HG03378 (cell line): Measurements from ENCODE around the gene ZBP1.

Source experiments
- ATAC-seq: cut with Tn5 transposase; IDR thresholded peaks from one replicate; pipeline ENCODE4 v1.9.1; 2021; ENCODE audit warnings: mild to moderate bottlenecking, moderate library complexity; ENCODE audit not compliant: unreplicated experiment

ZBP1 gene

GRCh38 chr20:57576617-57577550, 43.3 kb downstream of the ZBP1 start:
- no peak for ATAC-seq

GRCh38 chr20:57576002-57576401, 44.2 kb downstream of the ZBP1 start:
- no peak for ATAC-seq

GRCh38 chr20:57574954-57575353, 45.3 kb downstream of the ZBP1 start:
- ATAC-seq: no peak

GRCh38 chr20:57573894-57574293, 46.3 kb downstream of the ZBP1 start:
- no peak for ATAC-seq

GRCh38 chr20:57573242-57573641, 47.0 kb downstream of the ZBP1 start:
- no peak for ATAC-seq

GRCh38 chr20:57571782-57572416, 48.3 kb downstream of the ZBP1 start:
- no peak for ATAC-seq

DNA sequence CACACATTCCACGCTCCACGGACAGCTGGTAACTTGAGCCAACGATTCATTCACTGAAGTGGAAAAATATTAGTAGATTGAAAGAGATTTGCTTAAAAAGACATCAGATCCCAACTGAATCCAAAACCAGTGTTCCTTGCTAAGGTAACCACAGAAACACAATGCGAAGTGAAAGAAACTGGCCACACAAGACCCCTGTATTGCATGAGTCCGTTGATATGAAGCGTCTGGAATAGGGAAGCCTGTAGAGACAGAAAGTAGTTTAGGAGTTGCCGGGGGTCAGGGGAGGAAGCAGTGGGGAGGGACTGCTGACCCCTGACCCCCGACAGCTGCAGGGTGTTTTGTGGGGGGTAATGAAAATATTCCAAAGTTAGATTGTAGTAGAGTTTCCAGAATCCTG, 49.3 kb downstream of the ZBP1 start:
- ATAC-seq: no peak

DNA sequence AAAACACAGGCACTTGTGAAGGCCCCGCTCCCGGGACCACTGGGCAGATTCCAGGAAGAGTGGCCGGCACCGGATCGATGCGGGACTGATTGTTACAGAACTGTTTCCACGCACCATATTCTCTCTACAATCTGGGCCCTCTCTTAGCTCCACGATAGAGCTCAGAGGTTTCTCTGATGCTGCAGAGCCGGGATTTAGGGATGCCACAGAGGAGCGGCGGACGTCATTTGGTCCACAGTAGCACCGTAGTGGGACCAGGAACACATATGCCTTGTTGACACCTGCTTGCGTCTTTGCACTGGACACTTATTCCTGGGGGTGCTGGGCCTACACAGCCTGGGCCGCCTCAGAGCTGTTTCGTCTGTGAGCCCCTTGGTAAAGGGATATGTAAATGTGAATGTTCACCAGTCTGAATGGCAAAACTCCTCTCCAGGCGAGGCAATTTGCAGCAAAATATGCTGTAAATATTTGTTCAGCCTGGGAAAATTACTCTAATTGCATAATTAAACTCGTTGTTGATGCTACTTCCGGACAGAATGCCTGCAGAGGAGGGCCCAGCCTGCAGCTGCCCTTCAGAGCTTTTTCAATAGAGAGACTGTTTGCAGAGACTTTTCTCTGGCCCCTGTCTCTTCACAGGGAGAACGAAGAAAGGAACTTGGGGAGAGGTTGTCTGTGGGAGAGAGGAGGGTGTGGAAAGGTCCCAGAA, 49.9 kb downstream of the ZBP1 start:
- ATAC-seq: no peak

DNA sequence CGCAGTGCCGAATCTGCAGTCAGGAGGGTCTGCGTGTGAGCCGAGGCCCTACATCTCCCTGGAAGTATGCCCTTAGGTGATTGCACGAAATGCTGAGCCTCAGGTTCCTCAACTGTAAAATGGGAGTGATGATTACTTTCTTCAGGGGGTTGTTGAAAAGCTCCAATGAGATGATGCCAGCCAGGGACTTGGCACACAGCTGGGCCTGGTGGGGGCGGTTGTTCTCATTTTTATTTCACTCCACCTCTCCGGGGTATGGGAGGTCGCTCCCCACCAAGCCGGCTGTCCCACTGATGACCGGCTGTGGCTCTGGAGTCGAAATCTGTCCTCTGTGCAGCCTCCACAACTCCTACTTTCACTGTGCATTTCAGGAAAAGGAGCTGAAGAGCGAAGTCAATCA, 51.3 kb downstream of the ZBP1 start:
- ATAC-seq: no peak

DNA sequence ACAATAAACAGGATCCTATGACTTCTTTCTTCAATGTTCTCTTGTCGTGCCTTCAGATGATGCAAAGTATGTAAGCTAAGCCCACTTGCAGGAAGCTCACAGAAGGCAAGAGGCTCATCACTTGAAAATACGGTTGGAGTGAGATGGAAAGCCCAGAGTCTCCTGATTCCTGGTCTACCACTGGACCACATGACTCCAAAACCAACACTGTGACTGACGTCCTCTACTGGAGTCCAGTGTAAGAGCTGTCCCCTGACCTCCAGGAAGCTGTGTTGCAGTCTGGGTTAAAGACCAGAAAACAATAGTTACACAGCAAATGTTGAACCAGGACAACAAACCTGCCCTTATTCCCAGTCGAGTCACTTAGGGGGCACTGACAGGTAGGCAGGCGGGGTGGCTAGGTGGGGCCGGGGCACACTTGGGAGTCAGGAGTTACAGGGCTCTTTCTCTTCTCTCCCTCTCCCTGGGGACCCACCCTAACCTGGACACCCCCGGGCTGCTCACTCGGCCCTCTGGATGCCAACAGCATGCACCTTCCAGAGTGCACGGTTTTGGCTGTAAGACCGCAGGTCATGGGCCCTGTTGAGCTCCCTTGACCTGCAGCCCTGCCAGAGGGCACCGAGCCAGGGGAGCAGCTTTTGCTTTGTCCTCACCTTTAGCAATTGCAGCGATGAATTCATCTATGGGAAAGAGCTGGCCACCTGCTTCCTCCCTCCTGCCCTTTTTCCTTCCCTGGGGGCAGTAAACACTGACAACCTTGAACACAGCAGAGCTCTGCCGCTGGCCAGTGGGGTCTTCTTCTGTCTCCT, 51.9 kb downstream of the ZBP1 start:
- ATAC-seq: no peak

GRCh38 chr20:57567471-57568079, 52.7 kb downstream of the ZBP1 start:
- ATAC-seq: no peak

- no peak for ATAC-seq
Observed at GRCh38 chr20:57566803-57567459, 53.3 kb downstream of the ZBP1 start.

- ATAC-seq: no peak
Observed at GRCh38 chr20:57566399-57566798, 53.8 kb downstream of the ZBP1 start.

- ATAC-seq: no peak
Observed at GRCh38 chr20:57564951-57565642, 55.1 kb downstream of the ZBP1 start.

DNA sequence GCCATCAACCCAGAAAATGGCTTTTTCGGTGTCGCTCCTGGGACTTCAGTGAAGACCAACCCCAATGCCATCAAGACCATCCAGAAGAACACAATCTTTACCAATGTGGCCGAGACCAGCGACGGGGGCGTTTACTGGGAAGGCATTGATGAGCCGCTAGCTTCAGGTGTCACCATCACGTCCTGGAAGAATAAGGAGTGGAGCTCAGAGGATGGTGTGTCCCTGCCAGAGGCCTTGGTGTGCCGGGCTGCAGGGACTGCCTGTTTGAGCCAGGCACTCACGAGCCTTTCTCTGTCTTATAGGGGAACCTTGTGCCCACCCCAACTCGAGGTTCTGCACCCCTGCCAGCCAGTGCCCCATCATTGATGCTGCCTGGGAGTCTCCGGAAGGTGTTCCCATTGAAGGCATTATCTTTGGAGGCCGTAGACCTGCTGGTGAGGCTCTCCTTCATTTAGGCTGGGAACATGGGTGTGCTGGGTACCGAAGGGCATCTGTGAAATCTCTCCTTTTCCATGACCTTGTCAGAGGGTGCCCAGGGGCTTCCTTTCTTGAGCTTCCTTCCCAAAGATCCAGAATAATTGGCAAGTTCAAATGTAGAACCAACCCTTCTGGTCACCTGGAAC, 55.9 kb downstream of the ZBP1 start:
- ATAC-seq: no peak

GRCh38 chr20:57563522-57563921, 56.7 kb downstream of the ZBP1 start:
- no peak for ATAC-seq

- no peak for ATAC-seq
Observed at GRCh38 chr20:57562541-57563465, 57.4 kb downstream of the ZBP1 start.
